ENCODE measurements around the gene NBEAL1. TPM values are rescaled to one million over a fixed set of nuclear protein-coding genes. Genes with fewer than 3 reads are reported as not detected.
A peak's percentile ranks its signal among the peaks of the same experiment; 100 is the strongest.
"Not testable (repeated sequence)": the region's sequence is repeated elsewhere in the genome, so short reads cannot be mapped to it uniquely, and the experiment has no call there.

Gene NBEAL1
- polyA plus RNA-seq, 1 experiment, result 11.7 TPM

DNA sequence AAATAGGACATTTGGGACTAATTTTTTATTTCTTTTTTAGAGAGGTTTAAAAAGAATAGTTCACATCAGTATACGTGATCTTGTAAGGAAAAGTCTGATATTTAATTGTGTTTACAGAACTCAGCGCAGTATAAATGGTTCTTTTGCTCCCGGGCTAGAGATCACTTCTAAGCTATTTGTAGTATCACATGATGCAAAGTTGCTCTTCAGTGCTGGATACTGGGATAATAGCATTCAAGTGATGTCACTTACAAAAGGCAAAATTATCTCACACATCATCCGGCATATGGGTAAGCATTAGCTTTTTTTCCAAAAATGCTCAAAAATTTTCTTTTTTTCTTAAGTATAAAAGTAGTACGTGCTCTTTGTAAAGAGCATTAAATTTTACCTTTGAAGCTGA, 186.8 kb downstream of the NBEAL1 start:
- POLR2A ChIA-PET, result no interaction called here
- CTCF ChIA-PET, result no interaction called here
- no peak for DNase-seq (ENCODE audit: low read depth, low spot score)
- no peaks in the 10 kb centered on the region for H3K27me3 ChIP-seq (ENCODE audit: control insufficient read depth, insufficient read depth, low read length)
- no peaks in the 10 kb centered on the region for H3K9me3 ChIP-seq (ENCODE audit: control insufficient read depth, insufficient read depth, low read length)
- H3K27ac ChIP-seq (ENCODE audit: low read depth, low read length), result no peak overlapping the region
- no peak for TF ChIP-seq CTCF (IDR thresholded peaks at IDR 0.05; ENCODE audit: low read depth, low read length)
- no peak overlapping the region for H3K4me3 ChIP-seq (ENCODE audit: low read depth, low read length)

DNA sequence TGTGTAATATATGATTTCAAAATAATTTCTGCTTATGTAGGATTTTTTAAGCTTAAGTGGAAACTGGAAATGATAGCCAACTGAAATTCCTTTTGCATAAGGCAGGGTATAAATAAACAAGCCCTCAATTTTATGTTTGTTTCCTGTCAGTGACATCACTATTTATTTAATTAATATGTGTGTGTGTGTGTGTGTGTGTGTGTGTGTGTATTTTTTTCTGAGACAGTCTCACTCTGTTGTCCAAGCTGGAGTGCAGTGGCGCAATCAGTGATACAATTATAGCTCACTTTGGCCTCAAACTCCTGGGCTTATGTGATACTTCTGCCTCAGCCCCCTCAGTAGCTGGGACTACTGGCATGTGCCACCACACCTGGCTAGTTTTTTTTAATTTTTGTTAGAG, 194.9 kb downstream of the NBEAL1 start:
- no peak overlapping the region for H3K4me3 ChIP-seq (ENCODE audit: low read depth, low read length)

GRCh38 chr2:203225423-203226039, 210.9 kb downstream of the NBEAL1 start:
- ChIA-PET CTCF (interaction anchor here (0.5 to 2.7 kb wide), 9 partner anchors 16 to 684 kb away, joined by 3 to 13 read pairs (median 3); no protein-coding TSS in a partner anchor), POLR2A (interaction anchor here (0.6 to 1.7 kb wide), 2 partner anchors 9 to 13 kb away, joined by 4 to 5 read pairs; partner anchors contain the start of gene CYP20A1)
- Histone ChIP-seq H3K27ac (ENCODE audit: low read depth, low read length) (no peak overlapping the region), H3K27me3 (ENCODE audit: control insufficient read depth, insufficient read depth, low read length) (no peaks in the 10 kb centered on the region), H3K4me3 (ENCODE audit: low read depth, low read length) (no peak overlapping the region), H3K9me3 (ENCODE audit: control insufficient read depth, insufficient read depth, low read length) (no peaks in the 10 kb centered on the region)
- DNase-seq (ENCODE audit: low read depth, low spot score), result no peak
- peak; percentile 67 for TF ChIP-seq CTCF (IDR thresholded peaks at IDR 0.05; ENCODE audit: low read depth, low read length)

More for the DNA sequence above, 194.9 kb downstream of the NBEAL1 start:
- no peak overlapping the region for H3K27ac ChIP-seq (ENCODE audit: low read depth, low read length)
- no peak for TF ChIP-seq CTCF (IDR thresholded peaks at IDR 0.05; ENCODE audit: low read depth, low read length)
- DNase-seq (ENCODE audit: low read depth, low spot score), result no peak
- ChIA-PET CTCF (interaction anchor here (1.3 kb wide), 1 partner anchor 15 kb away, joined by 3 read pairs; no protein-coding TSS in a partner anchor), POLR2A (interaction anchor here (0.6 to 1.6 kb wide), 4 partner anchors 30 to 110 kb away, joined by 4 to 8 read pairs (median 6); partner anchors contain the start of gene CYP20A1)
- H3K9me3 ChIP-seq (ENCODE audit: control insufficient read depth, insufficient read depth, low read length), result no peaks in the 10 kb centered on the region; the same call in 1 of the 2 replicates
- no peaks in the 10 kb centered on the region for H3K27me3 ChIP-seq (ENCODE audit: control insufficient read depth, insufficient read depth, low read length)

DNA sequence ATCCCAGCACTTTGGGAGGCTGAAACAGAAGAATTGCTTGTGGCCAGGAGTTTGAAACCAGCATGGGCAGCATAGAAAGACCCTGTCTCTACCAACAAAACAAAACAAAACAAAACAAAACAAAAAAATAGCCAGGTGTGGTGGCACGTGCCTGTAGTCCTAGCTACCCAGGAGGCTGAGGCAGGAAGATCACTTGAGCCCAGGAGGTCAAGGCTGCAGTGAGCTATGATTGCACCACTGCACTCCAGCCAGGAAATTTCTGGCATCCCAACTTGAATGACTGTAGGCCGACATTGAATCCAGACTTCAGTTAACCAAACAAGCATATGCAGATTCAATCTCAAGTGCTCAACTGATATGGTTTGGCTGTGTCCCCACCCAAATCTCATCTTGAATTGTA, 215.0 kb downstream of the NBEAL1 start:
- CTCF ChIA-PET, POLR2A ChIA-PET: not testable (repeated sequence)

DNA sequence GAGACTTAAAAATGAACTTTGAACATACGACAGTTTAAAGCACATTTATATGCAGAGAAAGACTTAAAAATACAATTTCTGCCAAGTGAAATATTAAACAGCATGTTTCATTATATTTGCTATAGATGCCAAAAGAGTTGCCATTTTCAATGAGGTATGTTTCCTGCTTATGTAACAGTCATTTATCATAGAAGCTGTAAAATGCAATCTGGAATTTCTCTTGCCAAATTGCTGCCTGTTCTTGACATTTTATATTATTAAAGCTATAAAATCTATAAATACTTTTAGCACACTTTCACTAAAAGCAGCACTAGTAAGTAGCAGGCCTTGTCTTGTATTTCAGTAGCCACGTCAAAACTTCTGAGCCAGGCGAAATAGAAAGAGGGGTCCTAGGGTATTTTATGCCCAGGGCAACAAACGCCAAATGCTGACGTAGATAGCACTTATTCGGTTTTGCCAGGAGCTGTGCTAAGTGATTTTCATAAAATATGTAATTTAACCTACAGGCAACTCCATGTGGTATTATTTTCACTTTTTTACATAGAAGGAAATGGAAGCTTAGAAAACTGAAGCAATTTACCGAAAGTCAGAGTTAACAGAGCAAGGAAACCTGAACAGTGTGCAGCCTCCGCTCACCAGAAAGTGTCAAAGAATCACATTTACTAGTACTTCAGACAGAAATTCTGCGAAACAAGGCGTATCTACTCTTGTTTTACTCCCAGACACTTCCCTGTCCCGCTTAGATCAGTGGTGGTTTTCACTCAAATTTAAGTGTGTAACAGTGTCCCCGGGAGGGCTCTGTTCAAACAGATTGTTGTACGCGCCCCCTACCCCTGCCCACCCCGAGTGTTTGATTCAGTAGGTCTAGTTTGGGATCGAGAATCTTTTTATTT, 222.9 kb downstream of the NBEAL1 start:
- DNase-seq (ENCODE audit: low read depth, low spot score), result no peak
- Histone ChIP-seq H3K4me3 (ENCODE audit: low read depth, low read length) (no peak overlapping the region), H3K9me3 (ENCODE audit: control insufficient read depth, insufficient read depth, low read length) (no peaks in the 10 kb centered on the region), H3K27me3 (ENCODE audit: control insufficient read depth, insufficient read depth, low read length) (no peaks in the 10 kb centered on the region), H3K27ac (ENCODE audit: low read depth, low read length) (no peak overlapping the region)
- CTCF ChIA-PET, result interaction anchor here (0.6 to 0.7 kb wide), 2 partner anchors 53 to 114 kb away, joined by 5 read pairs; no protein-coding TSS in a partner anchor
- no peak for TF ChIP-seq CTCF (IDR thresholded peaks at IDR 0.05; ENCODE audit: low read depth, low read length)
- POLR2A ChIA-PET, result interaction anchor here (1.7 kb wide), 1 partner anchor 73 kb away, joined by 6 read pairs; no protein-coding TSS in a partner anchor

More for the DNA sequence above, 215.0 kb downstream of the NBEAL1 start:
- not testable (repeated sequence) for H3K9me3 ChIP-seq (ENCODE audit: control insufficient read depth, insufficient read depth, low read length); H3K27ac ChIP-seq (ENCODE audit: low read depth, low read length); DNase-seq (ENCODE audit: low read depth, low spot score); H3K4me3 ChIP-seq (ENCODE audit: low read depth, low read length); H3K27me3 ChIP-seq (ENCODE audit: control insufficient read depth, insufficient read depth, low read length)

All from AG04450 (cell line).